Activated T-cell treated with anti-CD3 and anti-CD28 coated beads, Interleukin-2, amount 50 U/mL, for 48 hours (primary cell): ENCODE results near the gene SERPINF2.
"Not testable (repeated sequence)": the region's sequence is repeated elsewhere in the genome, so short reads cannot be mapped to it uniquely, and the experiment has no call there.

Source experiments
- DNase-seq, 2 experiments: peaks; one replicate each; pipeline ENCODE4 v3.0.0-alpha.2; 2020

SERPINF2 gene

GRCh38 chr17:1796800-1797199 is 54.1 kb downstream of the SERPINF2 start:
- no peak for DNase-seq

GRCh38 chr17:1797323-1797722 is 54.7 kb downstream of the SERPINF2 start:
- no peak for DNase-seq

- not testable (repeated sequence) for DNase-seq
Measured at GRCh38 chr17:1797846-1798245, 55.2 kb downstream of the SERPINF2 start.

- no peak for DNase-seq
Measured at GRCh38 chr17:1800240-1800639, 57.6 kb downstream of the SERPINF2 start.

- DNase-seq = no peak
Measured at GRCh38 chr17:1800712-1801111, 58.0 kb downstream of the SERPINF2 start.

GRCh38 chr17:1802429-1802828 is 59.8 kb downstream of the SERPINF2 start:
- no peak for DNase-seq

- DNase-seq = no peak
Measured at GRCh38 chr17:1803280-1803679, 60.6 kb downstream of the SERPINF2 start.
